Mammary epithelial cell (primary cell): ENCODE results near the gene OR2AT4.

ENCODE experiments used
- EZH2 ChIP-seq: IDR thresholded peaks from 2 replicates; pipeline ENCODE4 v1.6.1; 2012; ENCODE audit warnings: low read length, inconsistent platforms, borderline replicate concordance
- TF ChIP-seq, protein P1 (sequence below), 2 donors: IDR thresholded peaks in 1 of 2; conservative IDR thresholded peaks in 1 of 2; 2 replicates each; pipeline ENCODE4 v1.5.1; 2011 to 2012; ENCODE audit warnings: inconsistent platforms in 2 of 2, low read length in 2 of 2, mild to moderate bottlenecking in 2 of 2, control low read depth in 1 of 2, low read depth in 1 of 2; ENCODE audit not compliant: insufficient read depth in 1 of 2; ENCODE audit errors: extremely low read depth in 1 of 2

DNA sequence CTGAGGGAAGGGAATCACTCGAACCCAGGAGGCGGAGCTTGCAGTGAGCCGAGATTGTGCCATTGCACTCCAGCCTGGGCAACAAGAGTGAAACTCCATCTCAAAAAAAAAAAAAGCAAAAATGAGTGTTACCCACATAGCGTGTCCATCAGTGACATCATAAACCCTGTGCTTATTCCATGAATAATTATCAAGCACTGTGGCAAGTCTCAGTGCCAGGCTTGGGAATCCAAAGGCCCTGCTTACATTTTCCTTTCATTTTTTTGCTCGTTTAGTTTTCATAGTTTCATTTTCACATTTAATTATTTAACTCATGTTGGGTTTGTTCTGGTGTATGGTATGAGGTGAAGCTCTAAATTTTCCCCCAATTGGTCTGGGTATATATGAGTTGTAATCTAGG is 61.4 kb downstream of the OR2AT4 start:
- TF ChIP-seq, protein P1, sequence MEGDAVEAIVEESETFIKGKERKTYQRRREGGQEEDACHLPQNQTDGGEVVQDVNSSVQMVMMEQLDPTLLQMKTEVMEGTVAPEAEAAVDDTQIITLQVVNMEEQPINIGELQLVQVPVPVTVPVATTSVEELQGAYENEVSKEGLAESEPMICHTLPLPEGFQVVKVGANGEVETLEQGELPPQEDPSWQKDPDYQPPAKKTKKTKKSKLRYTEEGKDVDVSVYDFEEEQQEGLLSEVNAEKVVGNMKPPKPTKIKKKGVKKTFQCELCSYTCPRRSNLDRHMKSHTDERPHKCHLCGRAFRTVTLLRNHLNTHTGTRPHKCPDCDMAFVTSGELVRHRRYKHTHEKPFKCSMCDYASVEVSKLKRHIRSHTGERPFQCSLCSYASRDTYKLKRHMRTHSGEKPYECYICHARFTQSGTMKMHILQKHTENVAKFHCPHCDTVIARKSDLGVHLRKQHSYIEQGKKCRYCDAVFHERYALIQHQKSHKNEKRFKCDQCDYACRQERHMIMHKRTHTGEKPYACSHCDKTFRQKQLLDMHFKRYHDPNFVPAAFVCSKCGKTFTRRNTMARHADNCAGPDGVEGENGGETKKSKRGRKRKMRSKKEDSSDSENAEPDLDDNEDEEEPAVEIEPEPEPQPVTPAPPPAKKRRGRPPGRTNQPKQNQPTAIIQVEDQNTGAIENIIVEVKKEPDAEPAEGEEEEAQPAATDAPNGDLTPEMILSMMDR (conservative IDR thresholded peaks at IDR 0.05 in 1 of 2, IDR thresholded peaks at IDR 0.05 in 1 of 2; ENCODE audit: extremely low read depth in 1 of 2, insufficient read depth in 1 of 2, low read depth in 1 of 2, low read length in 2 of 2): no peak
- TF ChIP-seq EZH2: no peak
